Stimulated activated CD4-positive, alpha-beta T cell treated with anti-CD3 and anti-CD28 coated beads, Interleukin-2, amount 100 ng/mL, for 48 hours (primary cell): ENCODE results near the gene CLCA1.

Experiments used
- DNase-seq, 2 donors: peaks; one replicate each; pipeline ENCODE4 v3.0.0-alpha.2; 2020

The CLCA1 gene

DNA sequence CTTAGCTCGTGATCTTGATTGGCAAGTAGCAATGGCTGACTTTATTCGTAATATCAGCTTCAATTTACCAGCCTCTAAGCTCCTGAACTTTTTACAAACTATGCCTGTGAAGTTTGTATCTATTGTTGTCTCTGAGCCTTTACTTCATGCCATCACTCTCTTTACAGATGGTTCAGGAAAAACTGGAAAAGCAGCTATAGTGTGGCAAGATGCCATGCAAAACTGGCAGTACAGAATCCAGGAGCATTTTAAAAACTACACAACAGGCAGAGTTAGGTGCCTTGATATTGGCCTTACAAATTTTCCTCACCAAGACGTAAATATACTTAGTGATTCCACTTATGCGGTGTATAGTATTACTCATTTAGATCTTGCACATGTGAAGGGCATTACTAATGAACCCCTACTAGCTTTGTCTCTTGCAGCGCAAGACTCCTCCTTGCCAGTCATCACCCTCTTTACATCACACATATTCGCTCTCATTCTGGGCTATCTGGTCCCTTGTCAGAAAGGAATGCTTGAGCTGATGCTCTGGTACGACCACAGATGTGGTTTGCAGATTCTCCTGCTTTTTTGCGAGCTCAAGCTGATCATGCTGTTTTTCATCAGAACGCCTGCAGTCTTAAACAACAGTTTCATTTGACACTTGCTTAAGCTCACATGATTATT, 36.3 kb downstream of the CLCA1 start:
- DNase-seq = no peak

GRCh38 chr1:86505564-86505902, 36.8 kb downstream of the CLCA1 start:
- no peak for DNase-seq

- DNase-seq = no peak
These were observed 39.3 kb downstream of the CLCA1 start for GRCh38 chr1:86507935-86508582.

DNA sequence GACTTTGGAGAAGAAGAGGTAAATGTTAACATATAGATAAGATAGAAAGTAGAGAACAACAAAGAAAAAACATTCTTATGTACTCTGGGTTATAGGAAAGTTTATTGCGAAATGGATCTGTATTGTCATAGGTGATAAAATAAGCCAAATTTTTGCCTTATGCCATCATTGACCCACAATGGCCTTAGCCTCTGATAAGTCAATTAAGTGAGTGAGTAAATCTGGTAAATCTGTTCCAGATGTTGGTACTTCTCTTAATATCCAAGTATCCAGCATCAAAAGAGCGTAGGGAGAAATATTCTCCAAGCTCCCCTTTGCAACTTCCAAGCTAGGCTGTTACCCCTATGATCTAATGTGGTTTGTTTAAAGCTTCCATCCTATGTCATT, 39.8 kb downstream of the CLCA1 start:
- no peak for DNase-seq

DNA sequence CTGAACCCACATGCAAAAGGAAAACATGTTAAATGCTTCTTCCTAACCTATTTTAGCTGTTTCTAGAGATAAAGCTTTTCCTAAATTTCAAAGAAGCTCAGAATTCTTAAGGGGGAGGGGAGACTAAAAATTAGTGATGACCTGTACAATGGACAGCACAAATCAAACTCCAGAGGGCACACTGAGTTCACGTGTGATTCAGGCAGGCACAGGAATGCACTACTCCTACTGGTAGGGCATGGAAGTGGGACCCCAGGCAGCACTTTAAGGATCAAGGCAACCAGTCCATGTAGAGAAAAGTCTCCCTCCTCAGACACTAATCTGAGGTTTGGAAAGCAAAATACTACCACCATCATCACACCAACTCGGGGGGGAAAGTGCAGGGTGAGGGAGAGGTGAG, 46.9 kb downstream of the CLCA1 start:
- DNase-seq = no peak

DNA sequence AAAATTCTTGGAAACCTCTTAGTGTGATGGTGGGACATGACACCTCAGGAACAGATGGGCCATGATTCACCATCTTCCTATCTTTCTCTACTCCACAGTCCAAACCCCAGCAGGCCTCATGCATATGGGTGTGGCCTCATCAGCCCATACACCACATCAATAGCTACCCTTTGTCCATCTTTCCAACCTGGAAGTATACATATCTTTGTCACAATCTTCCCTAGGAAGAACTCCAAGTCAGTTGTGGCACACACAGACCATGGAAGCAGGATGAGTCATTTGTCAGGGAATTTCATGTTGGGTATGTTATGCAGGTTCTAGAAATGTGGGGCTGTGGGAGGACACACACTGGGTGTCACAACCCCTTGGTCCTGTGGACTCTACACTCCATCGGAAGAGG, 47.6 kb downstream of the CLCA1 start:
- DNase-seq = no peak

- DNase-seq = no peak
These were observed 48.6 kb downstream of the CLCA1 start for GRCh38 chr1:86517336-86517735.

DNA sequence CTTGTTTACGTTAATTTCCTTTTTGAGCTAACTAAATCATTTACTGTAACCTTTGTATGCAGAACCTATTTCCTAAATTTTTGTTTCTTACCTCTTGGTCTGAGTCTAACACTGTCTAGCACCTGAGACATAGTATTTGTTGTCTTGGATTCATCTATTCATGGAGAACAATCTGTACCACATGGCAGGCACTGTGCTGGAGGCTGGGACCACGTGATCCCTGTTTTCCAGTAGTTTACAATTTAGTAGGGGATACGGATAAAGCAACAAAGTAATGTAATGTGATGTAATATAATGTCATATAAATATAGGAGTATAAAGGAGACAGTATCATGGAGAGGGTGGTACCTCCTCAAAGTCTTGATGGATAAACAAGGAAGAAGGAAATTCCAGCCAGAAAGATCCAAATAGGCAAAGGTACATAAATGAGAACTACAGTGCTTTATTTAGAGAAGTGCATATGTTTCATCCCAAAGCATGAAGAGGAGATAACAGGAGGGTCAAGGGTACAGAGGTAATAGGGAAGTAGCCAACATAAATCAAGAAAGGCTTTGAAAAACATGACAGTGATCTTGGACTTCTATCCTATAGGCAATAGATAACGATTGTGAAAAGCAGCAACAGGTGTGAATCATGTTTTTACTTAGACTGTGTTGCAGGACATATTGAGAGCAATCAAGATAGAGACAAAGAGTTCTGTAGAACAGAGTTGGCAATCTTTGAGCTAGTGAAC, 52.2 kb downstream of the CLCA1 start:
- DNase-seq = no peak

- no peak for DNase-seq
These were observed 52.8 kb downstream of the CLCA1 start for GRCh38 chr1:86521522-86521891.

DNA sequence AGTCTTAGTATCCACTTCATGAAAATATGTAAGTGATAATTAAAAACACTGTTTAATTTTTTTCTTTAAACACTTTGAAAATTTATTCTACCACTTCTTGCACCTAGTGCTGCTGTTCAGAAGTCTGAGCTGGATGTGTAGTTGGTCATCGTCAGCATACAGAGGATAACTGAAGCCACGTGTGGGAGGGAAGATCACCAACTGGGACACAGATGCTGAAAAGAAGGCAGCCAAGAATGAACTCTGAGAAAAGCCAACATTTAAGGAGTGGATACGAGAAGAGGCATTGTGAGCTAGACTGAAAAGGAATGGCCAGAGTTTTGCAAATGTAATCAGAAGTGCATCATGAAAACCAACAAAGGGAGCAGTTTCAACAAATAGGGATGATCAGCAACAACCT, 53.5 kb downstream of the CLCA1 start:
- DNase-seq = no peak

GRCh38 chr1:86523670-86524354, 55.1 kb downstream of the CLCA1 start:
- DNase-seq = no peak

GRCh38 chr1:86527306-86527705, 58.6 kb downstream of the CLCA1 start:
- DNase-seq = no peak

GRCh38 chr1:86530211-86530845, 61.6 kb downstream of the CLCA1 start:
- DNase-seq = no peak

GRCh38 chr1:86537928-86538695, 69.4 kb downstream of the CLCA1 start:
- DNase-seq = no peak

GRCh38 chr1:86538775-86539174, 70.0 kb downstream of the CLCA1 start:
- DNase-seq = no peak

DNA sequence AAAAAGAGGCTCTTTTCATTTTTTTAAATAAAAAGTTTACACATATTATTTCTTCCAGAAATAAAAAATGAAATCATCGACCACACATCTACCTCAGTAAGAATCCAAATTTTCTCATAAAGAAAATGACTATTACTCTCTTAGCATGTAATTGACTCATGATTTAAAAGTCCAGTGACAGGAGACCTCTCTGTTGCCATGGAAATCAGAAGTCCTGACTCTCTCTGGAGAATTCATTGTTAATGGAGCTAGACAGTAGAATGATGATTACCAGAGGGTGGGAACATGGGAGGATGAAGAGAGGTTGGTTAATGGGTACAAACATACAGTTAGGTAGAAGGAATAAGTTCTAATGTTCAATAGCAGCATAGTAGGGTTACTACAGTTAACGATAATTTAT, 73.1 kb downstream of the CLCA1 start:
- no peak for DNase-seq

DNA sequence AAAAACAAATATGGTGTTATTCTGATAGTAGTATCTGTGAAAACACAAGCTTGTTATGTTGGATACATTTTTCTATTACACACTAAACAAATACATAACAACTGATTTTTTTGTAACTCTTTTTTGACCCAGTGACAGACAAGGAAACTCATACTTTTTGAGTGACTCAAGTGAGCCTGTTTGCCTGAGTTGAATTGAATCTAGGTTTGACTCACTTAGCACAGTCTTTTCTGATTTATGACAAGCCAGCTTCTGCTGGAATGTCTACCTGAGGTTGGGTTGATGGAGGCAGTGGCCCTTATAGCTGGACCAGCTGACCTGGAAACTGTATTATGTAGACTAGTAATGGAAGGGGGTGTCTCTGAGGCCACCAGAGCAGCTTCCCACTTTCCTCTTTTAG, 73.9 kb downstream of the CLCA1 start:
- no peak for DNase-seq

DNA sequence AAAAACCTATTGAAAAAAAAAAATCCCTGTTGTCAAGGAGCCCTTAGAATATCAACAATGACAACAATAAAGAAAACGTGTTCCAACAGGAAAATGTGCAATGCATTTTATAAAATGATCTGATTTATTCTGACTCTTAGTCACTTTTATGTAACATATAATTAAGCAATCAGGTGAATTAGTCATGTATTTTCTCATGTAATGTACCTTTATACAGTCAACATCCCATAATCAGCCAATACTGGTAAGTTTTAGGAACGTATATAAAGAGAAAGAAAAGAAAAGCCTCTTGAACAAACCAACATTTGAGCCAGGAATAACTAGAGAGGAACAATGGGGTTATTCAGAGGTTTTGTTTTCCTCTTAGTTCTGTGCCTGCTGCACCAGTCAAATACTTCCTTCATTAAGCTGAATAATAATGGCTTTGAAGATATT, 78.1 kb downstream of the CLCA1 start, which contains the start of gene CLCA4:
Gene CLCA4, plus strand, starts transcription at position 292 of the 435 bp plus-strand sequence. Its CDS starts 42 bp downstream, at position 334.
- DNase-seq = no peak

DNA sequence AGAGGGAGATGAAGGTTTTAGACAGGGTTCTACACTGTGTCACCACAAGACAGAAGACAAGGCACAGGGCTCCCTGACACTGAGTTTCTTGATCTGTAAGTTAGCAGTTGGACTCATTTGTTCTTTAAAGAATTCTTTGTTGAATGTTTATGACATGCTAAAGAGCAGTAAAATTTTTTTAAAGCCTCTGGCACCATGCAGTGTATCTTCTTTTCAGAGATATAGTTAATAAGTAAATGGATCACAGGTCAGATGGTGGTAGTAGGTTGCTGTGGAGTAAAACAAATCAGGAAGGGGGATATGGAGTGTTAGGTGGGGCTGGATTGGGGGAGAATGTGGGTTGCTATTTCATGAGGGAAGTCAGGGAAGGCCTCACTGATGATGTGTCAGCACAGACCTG, 80.1 kb downstream of the CLCA1 start:
- DNase-seq = no peak
